IPS-18a (cell line): ENCODE data around the gene CCDC70.

Source experiments
- H3K27ac ChIP-seq: one replicate; pipeline ENCODE4 v1.5.1; 2013; ENCODE audit warnings: low read length
- H3K27me3 ChIP-seq: one replicate; pipeline ENCODE4 v1.6.1; 2013; ENCODE audit warnings: mild to moderate bottlenecking, low read length; ENCODE audit not compliant: control insufficient read depth, insufficient read depth
- H3K36me3 ChIP-seq: one replicate; pipeline ENCODE4 v1.6.1; 2013; ENCODE audit warnings: low read depth, low read length; ENCODE audit not compliant: control insufficient read depth
- H3K4me1 ChIP-seq: one replicate; pipeline ENCODE4 v1.6.1; 2013; ENCODE audit warnings: low read depth, low read length; ENCODE audit not compliant: control insufficient read depth
- H3K4me3 ChIP-seq: one replicate; pipeline ENCODE4 v1.5.1; 2013; ENCODE audit warnings: low read length
- H3K9ac ChIP-seq: one replicate; pipeline ENCODE4 v1.6.1; 2013; ENCODE audit warnings: mild to moderate bottlenecking, low read length, moderate library complexity
- H3K9me3 ChIP-seq: one replicate; pipeline ENCODE4 v1.6.1; 2013; ENCODE audit warnings: low read depth, low read length; ENCODE audit not compliant: control insufficient read depth

Gene CCDC70

DNA sequence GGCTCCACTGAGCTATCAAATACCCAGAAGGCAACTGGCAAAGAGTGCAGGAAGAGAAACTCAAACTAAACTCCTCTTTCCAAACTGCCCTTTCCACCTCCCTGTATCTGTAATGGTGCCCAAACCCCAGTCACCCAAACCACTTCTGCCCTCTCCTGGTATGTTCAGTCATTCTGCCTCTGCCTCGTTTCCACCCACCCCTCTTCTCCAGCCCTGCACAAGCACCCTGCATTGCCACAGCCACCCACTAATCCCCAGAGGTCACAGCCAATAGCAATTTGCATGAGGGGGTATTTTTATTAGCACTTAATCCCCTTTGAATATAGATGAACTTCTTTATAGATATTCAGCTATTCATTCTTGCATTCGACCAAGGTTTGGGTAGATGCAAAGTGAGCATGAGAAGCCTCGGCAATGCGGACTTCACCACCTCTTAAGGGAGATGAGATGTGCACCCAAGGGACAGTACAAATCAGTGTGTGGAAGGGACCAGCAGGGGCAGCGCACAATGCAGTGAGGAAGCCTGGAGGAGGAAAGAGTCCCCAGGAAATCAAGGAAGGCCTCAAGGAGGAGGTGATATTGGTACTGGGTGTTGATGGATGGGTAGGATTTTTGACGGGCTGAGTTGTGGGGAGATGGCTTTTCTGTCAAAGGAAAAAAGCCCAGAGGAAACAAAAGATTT lies 29.2 kb upstream of the CCDC70 start:
- no peak overlapping the region for H3K27ac ChIP-seq
- H3K4me1 ChIP-seq, result no peaks in the 10 kb centered on the region

DNA sequence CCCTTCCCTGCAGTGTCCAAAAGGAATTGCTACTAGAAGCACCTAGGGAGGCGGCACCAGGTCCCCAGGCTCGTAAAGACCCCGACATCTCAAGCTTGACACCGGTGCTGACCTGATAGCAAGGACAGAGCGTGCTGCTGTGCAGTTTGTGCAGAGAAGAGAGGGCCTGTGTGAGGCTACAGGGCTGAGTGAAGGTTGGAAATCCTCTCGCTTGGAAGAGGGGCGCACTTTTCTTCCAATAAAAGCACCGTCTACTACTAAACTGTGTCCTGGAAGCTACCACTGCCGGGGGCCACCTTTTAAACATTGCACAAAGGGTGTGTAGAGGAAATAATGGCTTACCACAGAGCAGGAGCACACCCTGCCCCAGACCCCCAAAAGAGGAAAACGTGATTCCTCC lies 27.8 kb upstream of the CCDC70 start:
- Histone ChIP-seq H3K9ac (no peak overlapping the region), H3K4me1 (no peaks in the 10 kb centered on the region), H3K4me3 (no peak overlapping the region), H3K9me3 (no peaks in the 10 kb centered on the region), H3K27me3 (no peaks in the 10 kb centered on the region), H3K27ac (no peak overlapping the region), H3K36me3 (no peaks in the 10 kb centered on the region)

More for the DNA sequence above, 29.2 kb upstream of the CCDC70 start:
- no peak overlapping the region for H3K4me3 ChIP-seq
- no peak overlapping the region for H3K9ac ChIP-seq
- H3K36me3 ChIP-seq, result no peaks in the 10 kb centered on the region
- no peaks in the 10 kb centered on the region for H3K27me3 ChIP-seq
- H3K9me3 ChIP-seq, result no peaks in the 10 kb centered on the region

DNA sequence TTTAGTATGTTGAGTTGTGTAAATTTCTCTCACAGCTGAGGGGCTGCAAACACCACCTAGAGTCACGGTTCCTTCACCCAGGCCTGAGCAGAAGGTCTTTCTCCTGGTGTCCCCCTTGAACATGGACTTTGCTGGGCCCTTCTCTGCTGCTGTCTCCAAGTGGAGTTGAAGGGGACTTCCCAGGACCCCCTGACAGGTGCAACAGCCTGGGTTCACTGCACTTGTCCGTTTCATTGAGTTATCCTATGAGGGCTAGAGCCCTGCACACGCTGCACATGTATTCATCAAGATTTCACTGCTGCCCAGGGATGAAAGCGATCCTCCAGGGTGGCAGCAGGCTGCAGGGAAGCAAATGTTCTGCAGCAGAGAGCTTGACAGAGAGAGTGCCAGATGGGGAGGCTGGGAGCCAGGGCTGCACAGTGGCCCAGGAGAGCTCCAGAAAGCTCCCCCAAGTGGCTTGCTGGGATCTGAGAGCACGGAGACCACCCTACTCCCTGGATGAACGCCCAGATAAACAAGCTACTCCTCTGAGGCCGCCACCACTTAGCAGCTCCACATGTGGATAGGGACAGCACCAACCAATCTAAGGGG lies 27.1 kb upstream of the CCDC70 start:
- no peaks in the 10 kb centered on the region for H3K4me1 ChIP-seq
- no peak overlapping the region for H3K27ac ChIP-seq
- H3K27me3 ChIP-seq, result no peaks in the 10 kb centered on the region
- no peaks in the 10 kb centered on the region for H3K36me3 ChIP-seq
- H3K9me3 ChIP-seq, result no peaks in the 10 kb centered on the region
- no peak overlapping the region for H3K9ac ChIP-seq
- H3K4me3 ChIP-seq, result no peak overlapping the region

DNA sequence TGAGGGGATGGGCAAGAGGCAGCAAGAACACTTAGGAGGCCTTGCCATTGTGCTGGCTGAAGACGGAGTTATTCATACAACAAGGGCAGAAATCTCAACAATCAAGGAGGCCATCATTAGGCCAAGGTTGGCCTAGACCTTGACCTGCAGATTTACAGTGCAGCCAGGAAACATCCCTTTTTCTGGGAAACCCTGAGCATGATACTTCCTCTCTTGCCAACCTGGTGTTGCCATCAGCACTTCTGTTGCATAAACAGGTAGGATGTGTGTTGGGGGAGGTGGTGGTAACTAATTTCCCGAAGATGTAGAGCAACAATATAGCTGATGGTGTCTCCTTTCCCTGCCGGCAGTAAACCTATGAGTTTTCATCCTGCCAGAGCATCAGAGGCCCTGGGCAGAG lies 24.8 kb upstream of the CCDC70 start:
- no peak overlapping the region for H3K4me3 ChIP-seq
- no peaks in the 10 kb centered on the region for H3K4me1 ChIP-seq
- no peaks in the 10 kb centered on the region for H3K27me3 ChIP-seq
- no peaks in the 10 kb centered on the region for H3K9me3 ChIP-seq
- H3K27ac ChIP-seq, result no peak overlapping the region
- H3K36me3 ChIP-seq, result no peaks in the 10 kb centered on the region
- no peak overlapping the region for H3K9ac ChIP-seq

DNA sequence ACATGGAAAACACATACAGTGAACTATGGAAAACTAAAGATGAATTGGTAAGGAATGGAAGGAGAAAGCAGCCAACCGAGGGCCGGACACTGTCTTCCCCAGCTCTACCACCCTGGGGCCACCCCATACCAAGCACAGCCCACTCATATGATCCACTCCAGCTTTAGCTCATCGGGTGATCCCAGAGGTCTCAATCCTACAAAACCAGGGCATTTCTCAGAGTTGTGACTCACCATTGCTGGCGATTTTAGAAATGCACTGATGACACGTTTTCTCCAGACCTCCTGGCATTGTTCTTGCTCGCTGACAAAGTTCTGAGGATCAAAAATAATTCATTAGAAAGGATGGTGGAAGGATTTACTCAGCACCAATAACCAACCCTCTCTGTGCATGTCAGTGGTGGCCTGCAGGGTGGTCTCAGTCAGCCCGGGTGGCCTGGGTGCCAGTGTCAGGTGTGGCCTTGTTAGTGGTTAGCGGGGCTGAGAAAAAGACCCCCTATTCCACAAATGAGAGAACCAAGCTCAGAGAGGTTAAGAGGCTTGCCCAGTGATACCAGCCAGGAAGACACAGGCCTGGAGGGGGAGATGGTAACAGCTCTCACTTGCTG lies 23.4 kb upstream of the CCDC70 start:
- Histone ChIP-seq H3K4me1 (no peaks in the 10 kb centered on the region), H3K27me3 (no peaks in the 10 kb centered on the region), H3K36me3 (no peaks in the 10 kb centered on the region), H3K27ac (no peak overlapping the region), H3K4me3 (no peak overlapping the region), H3K9me3 (no peaks in the 10 kb centered on the region), H3K9ac (no peak overlapping the region)

DNA sequence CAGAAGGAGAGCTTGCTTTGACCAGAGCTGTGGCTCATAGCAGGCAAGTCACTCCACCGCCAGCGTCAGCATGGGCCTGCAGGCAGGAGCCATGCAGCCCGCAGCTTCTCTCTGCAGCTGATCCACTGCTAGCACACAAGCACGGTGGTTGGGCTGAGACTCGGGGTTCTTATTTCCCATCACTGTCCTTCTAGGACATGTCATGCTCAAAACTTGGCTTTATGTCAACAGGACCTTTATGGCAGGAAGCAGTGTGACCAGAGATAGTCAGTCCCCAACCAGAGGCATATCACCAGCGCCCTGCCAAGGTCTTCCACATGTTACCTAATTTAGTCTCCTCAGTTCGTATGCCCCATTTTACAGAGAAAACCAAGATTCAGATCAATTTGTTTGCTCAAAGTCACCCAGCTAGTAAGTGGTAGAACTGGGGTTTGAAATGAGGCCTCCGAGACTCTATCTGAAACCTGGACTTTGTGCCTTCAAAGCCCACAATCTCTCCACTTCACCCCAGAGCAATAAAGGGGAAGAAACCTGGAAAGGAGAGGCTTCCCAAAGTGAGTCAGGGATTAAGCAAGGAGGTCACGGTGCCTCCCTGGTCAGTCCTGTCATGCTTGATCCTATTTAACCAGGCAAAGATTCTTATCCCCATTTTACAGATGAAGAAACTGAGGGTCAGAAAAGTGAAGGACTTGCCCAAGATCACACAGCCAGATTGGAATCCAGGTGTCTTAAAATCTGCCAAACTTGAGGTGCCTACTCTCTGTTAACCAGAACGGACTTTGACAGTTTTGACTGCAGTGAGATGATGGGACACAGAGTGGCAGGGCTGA lies 21.8 kb upstream of the CCDC70 start:
- Histone ChIP-seq H3K27me3 (no peaks in the 10 kb centered on the region), H3K36me3 (no peaks in the 10 kb centered on the region), H3K9ac (no peak overlapping the region), H3K27ac (no peak overlapping the region), H3K4me1 (no peaks in the 10 kb centered on the region), H3K9me3 (no peaks in the 10 kb centered on the region), H3K4me3 (no peak overlapping the region)

DNA sequence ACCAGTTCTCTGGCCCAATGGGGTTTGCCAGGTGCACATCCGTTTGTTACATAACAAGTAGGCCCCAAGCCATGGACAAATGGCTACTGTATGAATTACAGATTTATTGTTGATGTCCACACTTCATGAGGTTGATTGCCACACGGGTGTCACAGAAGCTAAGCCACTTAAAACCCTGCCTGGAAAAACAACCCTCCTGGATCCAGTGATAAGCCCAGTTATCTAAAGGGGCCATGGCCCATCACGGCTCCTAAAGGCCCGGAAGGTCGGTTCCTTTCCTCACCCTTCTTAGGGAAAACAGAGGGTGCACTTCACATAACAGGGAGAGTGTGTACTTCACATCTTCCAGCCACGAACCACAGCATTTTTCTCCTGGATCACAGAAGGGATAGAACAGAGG lies 20.9 kb upstream of the CCDC70 start:
- no peak overlapping the region for H3K27ac ChIP-seq
- no peak overlapping the region for H3K9ac ChIP-seq
- no peaks in the 10 kb centered on the region for H3K9me3 ChIP-seq
- H3K36me3 ChIP-seq, result no peaks in the 10 kb centered on the region
- no peak overlapping the region for H3K4me3 ChIP-seq
- no peaks in the 10 kb centered on the region for H3K27me3 ChIP-seq
- H3K4me1 ChIP-seq, result no peaks in the 10 kb centered on the region

DNA sequence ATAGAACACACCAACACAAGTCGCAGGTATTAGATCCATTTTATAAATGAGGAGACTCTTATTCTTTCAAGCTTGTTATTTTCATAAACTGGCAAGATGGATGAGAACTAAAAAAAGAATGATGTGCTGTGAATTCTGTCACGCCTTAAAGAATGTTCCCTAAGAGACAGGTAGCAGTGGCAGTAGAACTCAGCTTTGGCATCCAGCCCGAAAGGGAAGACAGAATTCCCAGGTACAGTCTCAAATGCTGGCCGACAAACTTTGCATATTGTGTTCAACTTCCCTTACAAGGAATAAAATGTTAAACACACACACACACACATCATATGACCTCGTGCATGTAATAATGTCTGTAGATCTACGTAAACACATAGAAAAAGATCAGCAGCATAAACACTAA lies 20.0 kb upstream of the CCDC70 start:
- Histone ChIP-seq H3K4me3 (no peak overlapping the region), H3K36me3 (no peaks in the 10 kb centered on the region), H3K27me3 (no peaks in the 10 kb centered on the region), H3K9me3 (no peaks in the 10 kb centered on the region), H3K27ac (no peak overlapping the region), H3K9ac (no peak overlapping the region), H3K4me1 (no peaks in the 10 kb centered on the region)

DNA sequence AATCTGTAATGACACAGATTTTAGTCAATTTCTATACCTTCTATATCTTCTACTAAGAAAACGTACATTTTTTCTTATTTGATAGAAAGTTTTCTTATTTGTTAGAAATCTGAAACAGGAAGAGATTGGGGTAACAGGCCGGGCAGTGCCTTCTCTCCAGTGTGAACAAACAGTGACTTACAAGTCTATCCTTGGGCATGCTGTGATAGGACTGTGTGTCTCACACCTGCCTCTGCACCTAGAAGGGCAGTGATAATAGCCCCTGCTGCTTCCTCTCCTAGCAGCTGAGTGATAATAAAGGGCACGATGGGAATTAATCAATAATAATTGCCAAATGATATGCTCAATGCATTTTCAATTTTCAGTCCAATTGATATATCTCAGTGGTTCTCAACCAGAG lies 18.2 kb upstream of the CCDC70 start:
- Histone ChIP-seq H3K27me3 (no peaks in the 10 kb centered on the region), H3K9me3 (no peaks in the 10 kb centered on the region), H3K4me3 (no peak overlapping the region), H3K27ac (no peak overlapping the region), H3K4me1 (no peaks in the 10 kb centered on the region), H3K9ac (no peak overlapping the region), H3K36me3 (no peaks in the 10 kb centered on the region)

DNA sequence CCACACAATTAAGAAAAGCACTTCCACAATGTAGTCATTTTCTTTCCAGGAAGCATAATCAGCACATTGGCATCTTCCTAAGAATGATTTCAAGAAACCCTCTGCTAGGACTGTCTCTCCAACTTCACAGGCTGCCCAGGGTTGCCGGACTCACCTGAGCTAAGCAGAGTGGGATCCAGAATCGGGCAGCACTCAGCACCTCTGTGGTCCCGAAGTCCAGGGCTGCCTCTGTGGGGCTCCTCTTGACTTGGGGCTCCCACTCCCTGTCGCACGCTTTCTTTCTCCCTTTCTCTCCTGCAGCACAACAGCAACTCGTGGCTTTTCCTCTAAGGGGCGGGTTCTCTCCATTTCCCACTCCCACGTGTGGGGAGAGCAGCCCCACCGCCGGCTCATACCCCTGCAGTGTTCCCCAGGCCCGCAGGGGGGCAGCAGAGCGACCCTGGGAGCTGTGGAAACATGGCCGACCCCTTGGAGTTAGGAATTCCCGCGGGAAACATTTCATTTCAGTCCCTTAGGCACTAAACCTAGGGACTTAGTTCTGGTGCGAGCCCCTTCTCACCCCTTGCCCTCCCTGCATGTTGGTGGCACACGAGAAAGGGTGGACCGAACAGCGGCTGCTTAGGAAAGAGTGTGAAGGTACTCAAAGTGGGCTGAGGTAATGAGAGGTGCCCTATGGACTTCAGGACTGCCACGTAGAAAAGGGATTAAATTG lies 16.8 kb upstream of the CCDC70 start, which contains the start of gene TMEM272:
Gene TMEM272, minus strand, starts transcription at position 316 of the 712 bp plus-strand sequence. CDS start 6,647 bp downstream, outside the sequence.
- H3K27me3 ChIP-seq, result no peaks in the 10 kb centered on the region
- H3K4me1 ChIP-seq, result no peaks in the 10 kb centered on the region
- no peak within 1 kb of the TSS for H3K9ac ChIP-seq
- no peak within 1 kb of the TSS for H3K27ac ChIP-seq
- H3K36me3 ChIP-seq, result no peaks in the 10 kb centered on the region
- no peak within 1 kb of the TSS for H3K4me3 ChIP-seq
- no peaks in the 10 kb centered on the region for H3K9me3 ChIP-seq
